Measurements from ENCODE around the gene HTT. TPM values are rescaled to one million over a fixed set of nuclear protein-coding genes. Genes with fewer than 3 reads are reported as not detected.

The HTT gene
- total RNA-seq, 2 donors from 2014 or later = 18.1 to 30.5 TPM

- peaks cover 60% of the 10 kb centered on the region for H3K36me3 ChIP-seq
- H3K27ac ChIP-seq = no peak overlapping the region
- no peak overlapping the region for H3K4me3 ChIP-seq
- DNase-seq (ENCODE audit: low spot score) = no peak
- peaks cover 0 to 7% of the 10 kb centered on the region in 2 donors for H3K4me1 ChIP-seq
- no peak for TF ChIP-seq CTCF (IDR thresholded peaks at IDR 0.05)
- H3K27me3 ChIP-seq = no peaks in the 10 kb centered on the region
- H3K9me3 ChIP-seq = no peaks in the 10 kb centered on the region
Measured at GRCh38 chr4:3207531-3208037, 133.1 kb downstream of the HTT start.

- no peak for TF ChIP-seq CTCF (IDR thresholded peaks at IDR 0.05)
- DNase-seq (ENCODE audit: low spot score) = no peak
- H3K36me3 ChIP-seq = peaks cover 71% of the 10 kb centered on the region
- H3K27me3 ChIP-seq = no peaks in the 10 kb centered on the region
- H3K4me3 ChIP-seq = no peak overlapping the region
- H3K27ac ChIP-seq = no peak overlapping the region
- no peaks in the 10 kb centered on the region for H3K4me1 ChIP-seq
- H3K9me3 ChIP-seq = no peaks in the 10 kb centered on the region
Measured at GRCh38 chr4:3208826-3209225, 134.3 kb downstream of the HTT start.

- no peak overlapping the region for H3K27ac ChIP-seq
- H3K4me3 ChIP-seq = no peak overlapping the region
- H3K27me3 ChIP-seq = no peaks in the 10 kb centered on the region
- H3K36me3 ChIP-seq = peaks cover 77% of the 10 kb centered on the region
- no peak for DNase-seq (ENCODE audit: low spot score)
- no peaks in the 10 kb centered on the region for H3K9me3 ChIP-seq
- TF ChIP-seq CTCF (IDR thresholded peaks at IDR 0.05) = no peak
- no peaks in the 10 kb centered on the region for H3K4me1 ChIP-seq
Measured at GRCh38 chr4:3209551-3210325, 135.3 kb downstream of the HTT start.

GRCh38 chr4:3210467-3210866 lies 136.0 kb downstream of the HTT start:
- Histone ChIP-seq H3K9me3 (no peaks in the 10 kb centered on the region), H3K36me3 (peaks cover 85% of the 10 kb centered on the region), H3K4me3 (no peak overlapping the region), H3K27ac (no peak overlapping the region), H3K4me1 (no peaks in the 10 kb centered on the region), H3K27me3 (no peaks in the 10 kb centered on the region)
- DNase-seq (ENCODE audit: low spot score) = no peak
- no peak for TF ChIP-seq CTCF (IDR thresholded peaks at IDR 0.05)

GRCh38 chr4:3211866-3212265 lies 137.4 kb downstream of the HTT start:
- DNase-seq (ENCODE audit: low spot score) = no peak
- Histone ChIP-seq H3K27ac (no peak overlapping the region), H3K36me3 (peaks cover 89% of the 10 kb centered on the region), H3K4me3 (no peak overlapping the region), H3K27me3 (no peaks in the 10 kb centered on the region), H3K4me1 (no peaks in the 10 kb centered on the region), H3K9me3 (no peaks in the 10 kb centered on the region)
- no peak for TF ChIP-seq CTCF (IDR thresholded peaks at IDR 0.05)
